Endothelial cell of umbilical vein (primary cell): Measurements from ENCODE around the gene LRP6.

Source experiments
- POLR2A ChIP-seq: IDR thresholded peaks from 2 replicates; pipeline ENCODE4 v1.6.1; 2012; ENCODE audit warnings: low read depth, mild to moderate bottlenecking, control low read depth, low read length
- TF ChIP-seq, protein P1 (sequence below), 2 donors: IDR thresholded peaks; 1 replicate in 1 of 2; 2 replicates in 1 of 2; pipeline ENCODE4 v1.5.1; 2011; ENCODE audit warnings: low read length in 2 of 2, mild to moderate bottlenecking in 2 of 2, moderate library complexity in 2 of 2, control low read depth in 1 of 2, inconsistent platforms in 1 of 2, low read depth in 1 of 2; ENCODE audit not compliant: insufficient read depth in 1 of 2; ENCODE audit errors: extremely low read depth in 1 of 2

DNA sequence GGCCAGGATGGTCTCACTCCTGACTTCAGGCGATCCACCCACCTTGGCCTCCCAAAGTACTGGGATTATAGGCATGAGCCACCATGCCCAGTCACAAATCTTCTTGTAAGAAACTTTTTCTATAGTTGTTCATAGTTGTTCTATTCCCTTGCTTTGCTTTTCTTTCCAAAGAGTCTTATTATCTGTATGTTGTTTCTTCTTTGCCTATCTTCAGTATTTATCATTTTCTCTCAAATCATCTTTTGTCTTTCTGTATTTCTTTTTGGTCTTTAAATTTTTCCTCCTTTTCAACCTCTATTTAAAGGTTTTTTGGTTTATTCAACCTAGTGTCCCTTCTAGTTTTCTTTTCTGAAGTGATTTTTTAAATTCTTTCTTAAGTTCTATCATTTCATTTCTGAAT, 68.7 kb downstream of the LRP6 start:
- TF ChIP-seq, protein P1, sequence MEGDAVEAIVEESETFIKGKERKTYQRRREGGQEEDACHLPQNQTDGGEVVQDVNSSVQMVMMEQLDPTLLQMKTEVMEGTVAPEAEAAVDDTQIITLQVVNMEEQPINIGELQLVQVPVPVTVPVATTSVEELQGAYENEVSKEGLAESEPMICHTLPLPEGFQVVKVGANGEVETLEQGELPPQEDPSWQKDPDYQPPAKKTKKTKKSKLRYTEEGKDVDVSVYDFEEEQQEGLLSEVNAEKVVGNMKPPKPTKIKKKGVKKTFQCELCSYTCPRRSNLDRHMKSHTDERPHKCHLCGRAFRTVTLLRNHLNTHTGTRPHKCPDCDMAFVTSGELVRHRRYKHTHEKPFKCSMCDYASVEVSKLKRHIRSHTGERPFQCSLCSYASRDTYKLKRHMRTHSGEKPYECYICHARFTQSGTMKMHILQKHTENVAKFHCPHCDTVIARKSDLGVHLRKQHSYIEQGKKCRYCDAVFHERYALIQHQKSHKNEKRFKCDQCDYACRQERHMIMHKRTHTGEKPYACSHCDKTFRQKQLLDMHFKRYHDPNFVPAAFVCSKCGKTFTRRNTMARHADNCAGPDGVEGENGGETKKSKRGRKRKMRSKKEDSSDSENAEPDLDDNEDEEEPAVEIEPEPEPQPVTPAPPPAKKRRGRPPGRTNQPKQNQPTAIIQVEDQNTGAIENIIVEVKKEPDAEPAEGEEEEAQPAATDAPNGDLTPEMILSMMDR (IDR thresholded peaks at IDR 0.05; ENCODE audit: extremely low read depth in 1 of 2, insufficient read depth in 1 of 2, low read depth in 1 of 2, low read length in 2 of 2): no peak
- TF ChIP-seq POLR2A: no peak
